CD14-positive monocyte (primary cell): Measurements from ENCODE around the gene OSBP2. TPM values are rescaled to one million over a fixed set of nuclear protein-coding genes. Genes with fewer than 3 reads are reported as not detected.
A peak's percentile ranks its signal among the peaks of the same experiment; 100 is the strongest.

Experiments used
- DNase-seq, 3 donors: peaks; one replicate each; pipeline ENCODE4 v3.0.0-alpha.2; 2011 to 2022
- H2AFZ ChIP-seq: 2 replicates; pipeline ENCODE4 v1.6.0; 2012; ENCODE audit warnings: mild to moderate bottlenecking, low read depth, low read length, inconsistent platforms; ENCODE audit not compliant: insufficient read depth, poor library complexity, severe bottlenecking
- H3K27ac ChIP-seq, 2 donors: 1 replicate in 1 of 2; 2 replicates in 1 of 2; pipeline ENCODE4 v1.5.1; 2012 to 2013; ENCODE audit warnings: low read length in 2 of 2, control low read depth in 1 of 2, inconsistent platforms in 1 of 2, low read depth in 1 of 2, mild to moderate bottlenecking in 1 of 2
- H3K27me3 ChIP-seq, 2 donors: one replicate each; pipeline versions ENCODE4 v1.6.0 to v1.6.1; 2011 to 2013; ENCODE audit warnings: low read length in 2 of 2; ENCODE audit not compliant: control insufficient read depth in 2 of 2, insufficient read depth in 2 of 2
- H3K36me3 ChIP-seq, 2 donors: replicated peaks in 1 of 2; 1 replicate in 1 of 2; 2 replicates in 1 of 2; pipeline versions ENCODE4 v1.5.1 to v1.6.1; 2012 to 2013; ENCODE audit warnings: low read length in 2 of 2, control low read depth in 1 of 2, inconsistent platforms in 1 of 2, mild to moderate bottlenecking in 1 of 2; ENCODE audit not compliant: insufficient read depth in 2 of 2, control insufficient read depth in 1 of 2
- H3K4me1 ChIP-seq, 2 donors: 1 replicate in 1 of 2; 2 replicates in 1 of 2; pipeline versions ENCODE4 v1.5.1 to v1.6.1; 2012 to 2013; ENCODE audit warnings: low read length in 2 of 2, control low read depth in 1 of 2, inconsistent platforms in 1 of 2, mild to moderate bottlenecking in 1 of 2, moderate library complexity in 1 of 2; ENCODE audit not compliant: insufficient read depth in 2 of 2, control insufficient read depth in 1 of 2
- H3K4me2 ChIP-seq: replicated peaks from 2 replicates; pipeline ENCODE3; 2012; ENCODE audit warnings: low read length, moderate library complexity, mild to moderate bottlenecking; ENCODE audit not compliant: poor library complexity, severe bottlenecking; ENCODE audit errors: extremely low read depth
- H3K4me3 ChIP-seq, 3 experiments: fragments of 200-600 bp in 1 of 3; sonication (generic) in 1 of 3; replicated peaks in 1 of 3; 1 replicate in 2 of 3; 2 replicates in 1 of 3; pipeline ENCODE4 v1.5.1; 2011 to 2013; ENCODE audit warnings: low read length in 3 of 3, mild to moderate bottlenecking in 3 of 3, control low read depth in 2 of 3, low read depth in 2 of 3, inconsistent platforms in 1 of 3, moderate library complexity in 1 of 3
- H3K79me2 ChIP-seq: 2 replicates; pipeline ENCODE4 v1.6.0; 2012; ENCODE audit warnings: mild to moderate bottlenecking, control low read depth, inconsistent platforms, low read length, moderate library complexity; ENCODE audit not compliant: insufficient read depth
- H3K9ac ChIP-seq: 2 replicates; pipeline ENCODE4 v1.6.0; 2017; ENCODE audit warnings: low read length, mild to moderate bottlenecking; ENCODE audit not compliant: insufficient read depth, poor library complexity, severe bottlenecking
- H3K9me3 ChIP-seq, 2 donors: replicated peaks in 1 of 2; 1 replicate in 1 of 2; 2 replicates in 1 of 2; pipeline versions ENCODE4 v1.5.1 to v1.6.1; 2012 to 2013; ENCODE audit warnings: low read length in 2 of 2, control low read depth in 1 of 2; ENCODE audit not compliant: control insufficient read depth in 1 of 2, insufficient read depth in 1 of 2
- H4K20me1 ChIP-seq: 2 replicates; pipeline ENCODE4 v1.6.0; 2012; ENCODE audit warnings: mild to moderate bottlenecking, low read length, control low read depth, moderate library complexity; ENCODE audit not compliant: insufficient read depth
- H3K27ac Mint-ChIP-seq, 7 donors: one replicate each; pipeline ENCODE4 v1.8.0; 2020; ENCODE audit warnings: mild to moderate bottlenecking in 7 of 7, mixed read lengths in 7 of 7, moderate library complexity in 6 of 7, inconsistent platforms in 2 of 7
- H3K27me3 Mint-ChIP-seq, 3 donors: one replicate each; pipeline ENCODE4 v1.8.0; 2021 to 2022; ENCODE audit warnings: low read depth in 3 of 3, mild to moderate bottlenecking in 3 of 3, mixed read lengths in 3 of 3, moderate library complexity in 3 of 3, inconsistent platforms in 1 of 3
- H3K36me3 Mint-ChIP-seq, 2 donors: one replicate each; pipeline ENCODE4 v1.8.0; 2020; ENCODE audit warnings: mixed read lengths in 2 of 2, inconsistent platforms in 1 of 2, mild to moderate bottlenecking in 1 of 2
- H3K4me1 Mint-ChIP-seq: one replicate; pipeline ENCODE4 v1.8.0; 2020; ENCODE audit warnings: mild to moderate bottlenecking, mixed read lengths
- H3K4me3 Mint-ChIP-seq, 2 donors: one replicate each; pipeline ENCODE4 v1.8.0; 2020; ENCODE audit warnings: mild to moderate bottlenecking in 2 of 2, mixed read lengths in 2 of 2, moderate library complexity in 1 of 2
- H3K9me3 Mint-ChIP-seq, 7 donors: one replicate each; pipeline ENCODE4 v1.8.0; 2020 to 2022; ENCODE audit warnings: mixed read lengths in 7 of 7, mild to moderate bottlenecking in 6 of 7, moderate library complexity in 6 of 7, inconsistent platforms in 2 of 7
- WGBS: methylation state at CpG from one replicate; pipeline ENCODE4 v1.1.5; 2013; ENCODE audit warnings: missing lambda C conversion rate; ENCODE audit not compliant: insufficient coverage; 5-methylcytosine and 5-hydroxymethylcytosine counted together
- intact Hi-C, 2 donors: fragments of 100-400 bp; cut with micrococcal nuclease; formaldehyde crosslinking; loops; one replicate each; pipeline versions ENCODE4 v1.15.0 to v1.15.1; 2023
- polyA plus RNA-seq, 3 donors: library from polyadenylated mRNA; depleted of rRNA in 1 of 3; unstranded in 2 of 3; stranded (reverse) in 1 of 3; fragments of 300-500 nt in 2 of 3; fragments of >200 nt in 1 of 3; fragmentation: Illumina TruSeq in 2 of 3; gene quantifications; 1 replicate in 2 of 3; 2 replicates in 1 of 3; pipeline ENCODE4 v1.2.3, GENCODE V29; 2012 to 2021
- TF ChIP-seq, protein P1 (sequence below): fragments of 200-600 bp; IDR thresholded peaks from one replicate; pipeline ENCODE4 v1.8.0; 2022; ENCODE audit warnings: antibody characterized with exemption, mild to moderate bottlenecking

The OSBP2 gene
- polyA plus RNA-seq, 3 donors, result 0.21 to 0.54 TPM; not detected in 1

DNA sequence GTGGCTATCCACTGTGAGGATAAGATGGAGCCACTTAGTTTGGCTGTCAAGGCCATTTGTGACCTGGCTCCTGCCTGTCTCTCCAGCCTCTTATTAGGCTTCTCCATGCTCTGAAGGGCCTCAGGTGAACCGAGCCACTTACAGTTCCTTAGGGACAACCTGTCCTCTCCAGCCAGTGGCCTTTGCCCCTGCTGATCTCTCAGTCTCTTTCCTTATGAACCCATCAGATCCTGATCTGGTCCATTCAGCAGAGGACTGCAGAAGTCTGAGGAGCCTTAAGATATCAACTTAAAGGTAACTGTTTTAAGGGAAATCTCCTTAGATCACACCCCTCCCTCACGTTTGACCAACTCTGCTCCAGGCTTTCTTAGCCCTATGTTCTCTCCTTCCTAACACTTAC, 29.4 kb upstream of the OSBP2 start:
- DNase-seq, result no peak
- intact Hi-C loops, result loop anchor here in 1 of 2 donors (5.0 kb wide), 1 partner anchor 73 kb away; the partner anchor contains the start of gene PES1
- H3K4me1 ChIP-seq, result peaks cover 19 to 26% of the 10 kb centered on the region in 2 donors
- no peak overlapping the region for H3K4me2 ChIP-seq
- Mint-ChIP-seq H3K4me1 (peaks cover 19% of the 10 kb centered on the region), H3K36me3 (peaks cover 43 to 50% of the 10 kb centered on the region in 2 donors), H3K27ac (peak overlapping the region in 3 of 7 donors; percentile 13 to 28 (median 25)), H3K9me3 (peaks cover 0 to 1% (median 0%) of the 10 kb centered on the region in 7 donors), H3K4me3 (no peak overlapping the region), H3K27me3 (peaks cover 11 to 20% (median 13%) of the 10 kb centered on the region in 3 donors)
- no peak overlapping the region for H3K27ac ChIP-seq
- H3K9me3 ChIP-seq, result no peaks in the 10 kb centered on the region
- H3K4me3 ChIP-seq, result no peak overlapping the region
- TF ChIP-seq, protein P1, sequence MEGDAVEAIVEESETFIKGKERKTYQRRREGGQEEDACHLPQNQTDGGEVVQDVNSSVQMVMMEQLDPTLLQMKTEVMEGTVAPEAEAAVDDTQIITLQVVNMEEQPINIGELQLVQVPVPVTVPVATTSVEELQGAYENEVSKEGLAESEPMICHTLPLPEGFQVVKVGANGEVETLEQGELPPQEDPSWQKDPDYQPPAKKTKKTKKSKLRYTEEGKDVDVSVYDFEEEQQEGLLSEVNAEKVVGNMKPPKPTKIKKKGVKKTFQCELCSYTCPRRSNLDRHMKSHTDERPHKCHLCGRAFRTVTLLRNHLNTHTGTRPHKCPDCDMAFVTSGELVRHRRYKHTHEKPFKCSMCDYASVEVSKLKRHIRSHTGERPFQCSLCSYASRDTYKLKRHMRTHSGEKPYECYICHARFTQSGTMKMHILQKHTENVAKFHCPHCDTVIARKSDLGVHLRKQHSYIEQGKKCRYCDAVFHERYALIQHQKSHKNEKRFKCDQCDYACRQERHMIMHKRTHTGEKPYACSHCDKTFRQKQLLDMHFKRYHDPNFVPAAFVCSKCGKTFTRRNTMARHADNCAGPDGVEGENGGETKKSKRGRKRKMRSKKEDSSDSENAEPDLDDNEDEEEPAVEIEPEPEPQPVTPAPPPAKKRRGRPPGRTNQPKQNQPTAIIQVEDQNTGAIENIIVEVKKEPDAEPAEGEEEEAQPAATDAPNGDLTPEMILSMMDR, result no peak
- peaks cover 4% of the 10 kb centered on the region for H3K79me2 ChIP-seq
- 92% methylated on average over 1 of the region's 2 CpGs for WGBS
- H4K20me1 ChIP-seq, result peaks cover 12% of the 10 kb centered on the region
- H3K36me3 ChIP-seq, result peaks cover 34 to 54% of the 10 kb centered on the region in 2 donors
- H2AFZ ChIP-seq, result no peak overlapping the region
- no peak overlapping the region for H3K9ac ChIP-seq
- peaks cover 6 to 11% of the 10 kb centered on the region in 2 donors for H3K27me3 ChIP-seq

DNA sequence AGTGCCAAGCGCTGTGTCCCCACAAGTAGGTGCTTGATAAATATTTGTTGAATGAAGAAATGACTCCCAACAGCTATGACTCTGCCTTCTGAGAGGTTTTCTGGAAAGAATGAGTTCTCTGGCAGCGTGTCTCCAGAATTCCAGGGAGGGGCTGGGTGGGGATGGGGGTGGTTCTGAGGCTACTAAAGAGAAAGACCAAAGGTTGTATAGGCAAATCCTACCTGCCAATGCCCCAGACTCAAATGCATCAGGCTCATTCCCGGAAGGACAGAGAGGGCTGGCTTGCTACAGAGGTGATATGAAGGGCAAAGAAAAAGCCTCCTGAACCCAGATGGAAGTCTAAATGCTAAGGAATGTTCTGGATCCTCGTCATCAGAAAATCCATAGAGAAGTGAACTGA, 28.9 kb upstream of the OSBP2 start:
- WGBS, result 100% methylated on average over 2 of the region's 4 CpGs
- Mint-ChIP-seq H3K9me3 (peaks cover 0 to 1% (median 0%) of the 10 kb centered on the region in 7 donors), H3K27ac (no peak overlapping the region), H3K36me3 (peaks cover 39 to 44% of the 10 kb centered on the region in 2 donors), H3K4me3 (no peak overlapping the region), H3K4me1 (peaks cover 19% of the 10 kb centered on the region), H3K27me3 (peaks cover 12 to 23% (median 17%) of the 10 kb centered on the region in 3 donors)
- Histone ChIP-seq H3K4me1 (peaks cover 19 to 26% of the 10 kb centered on the region in 2 donors), H3K27me3 (peaks cover 6 to 11% of the 10 kb centered on the region in 2 donors), H3K27ac (no peak overlapping the region), H3K4me3 (no peak overlapping the region), H4K20me1 (peaks cover 12% of the 10 kb centered on the region), H2AFZ (no peak overlapping the region), H3K9ac (no peak overlapping the region), H3K36me3 (peaks cover 34 to 49% of the 10 kb centered on the region in 2 donors), H3K79me2 (peaks cover 4% of the 10 kb centered on the region), H3K9me3 (no peaks in the 10 kb centered on the region), H3K4me2 (no peak overlapping the region)
- intact Hi-C loops, result loop anchor here in 1 of 2 donors (5.0 kb wide), 1 partner anchor 73 kb away; the partner anchor contains the start of gene PES1
- DNase-seq, result no peak
- TF ChIP-seq, protein P1, result no peak
